ENCODE results near the gene GET4.

Gene GET4

GRCh38 chr7:849145-849544 lies 27.2 kb upstream of the GET4 start:
- Histone ChIP-seq H3K4me3 (ENCODE audit: low read depth, low read length) (no peak overlapping the region), H3K36me3 (ENCODE audit: control insufficient read depth in 2 of 2, insufficient read depth in 1 of 2, low read length in 2 of 2) (peaks cover 6 to 55% of the 10 kb centered on the region in 2 experiments), H3K9me3 (ENCODE audit: control insufficient read depth, insufficient read depth, low read depth, low read length) (no peaks in the 10 kb centered on the region), H3K4me1 (ENCODE audit: control insufficient read depth, insufficient read depth, low read length) (no peaks in the 10 kb centered on the region), H3K27ac (ENCODE audit: extremely low read depth, low read depth, low read length) (no peak overlapping the region)
- TF ChIP-seq ZNF629 (tag by site-specific recombination; IDR thresholded peaks at IDR 0.05) (no peak), KLF1 (tag by site-specific recombination; IDR thresholded peaks at IDR 0.05) (no peak), OVOL3 (tag by site-specific recombination; IDR thresholded peaks at IDR 0.05) (no peak), ZNF843 (tag by site-specific recombination; IDR thresholded peaks at IDR 0.05) (no peak), SP3 (tag by site-specific recombination; IDR thresholded peaks at IDR 0.05) (no peak), ZNF121 (tag by site-specific recombination; IDR thresholded peaks at IDR 0.05) (no peak), ZNF791 (tag by site-specific recombination; IDR thresholded peaks at IDR 0.05) (no peak), ZNF24 (tag by site-specific recombination; IDR thresholded peaks at IDR 0.05) (no peak), ZNF335 (tag by site-specific recombination; conservative IDR thresholded peaks at IDR 0.05) (no peak), PBX3 (CRISPR knock-in tag; IDR thresholded peaks at IDR 0.05) (no peak), OSR2 (tag by site-specific recombination; IDR thresholded peaks at IDR 0.05) (no peak), ZNF707 (tag by site-specific recombination; IDR thresholded peaks at IDR 0.05) (no peak), PRDM4 (tag by site-specific recombination; IDR thresholded peaks at IDR 0.05) (no peak), ZNF398 (tag by site-specific recombination; IDR thresholded peaks at IDR 0.05) (no peak), ELK4 (IDR thresholded peaks at IDR 0.05; ENCODE audit: borderline replicate concordance, low read depth, low read length) (no peak), ZNF660 (tag by site-specific recombination; IDR thresholded peaks at IDR 0.05) (no peak), ZBTB21 (tag by site-specific recombination; IDR thresholded peaks at IDR 0.05) (no peak), MYNN (tag by site-specific recombination; IDR thresholded peaks at IDR 0.05; ENCODE audit: borderline replicate concordance) (no peak)
- POLR2A ChIA-PET, result no interaction called here
- CTCF ChIA-PET, result interaction anchor here (0.8 to 2.1 kb wide), 3 partner anchors 12 to 26 kb away, joined by 5 read pairs; no protein-coding TSS in a partner anchor

GRCh38 chr7:849781-850180 lies 26.6 kb upstream of the GET4 start:
- POLR2A ChIA-PET, result no interaction called here
- H3K36me3 ChIP-seq (ENCODE audit: control insufficient read depth in 2 of 2, insufficient read depth in 1 of 2, low read length in 2 of 2), result peaks cover 6 to 54% of the 10 kb centered on the region in 2 experiments
- no peaks in the 10 kb centered on the region for H3K4me1 ChIP-seq (ENCODE audit: control insufficient read depth, insufficient read depth, low read length)
- no peak overlapping the region for H3K27ac ChIP-seq (ENCODE audit: extremely low read depth, low read depth, low read length)
- no peak overlapping the region for H3K4me3 ChIP-seq (ENCODE audit: low read depth, low read length)
- TF ChIP-seq ZNF768 (tag by site-specific recombination; IDR thresholded peaks at IDR 0.05) (no peak), ZNF423 (tag by site-specific recombination; IDR thresholded peaks at IDR 0.05) (no peak)
- CTCF ChIA-PET, result interaction anchor here (1.5 to 2.1 kb wide), 2 partner anchors 13 to 23 kb away, joined by 5 read pairs; no protein-coding TSS in a partner anchor
- no peaks in the 10 kb centered on the region for H3K9me3 ChIP-seq (ENCODE audit: control insufficient read depth, insufficient read depth, low read depth, low read length)
